ENCODE results near the gene POLD4.

POLD4 gene

GRCh38 chr11:67366961-67367760 lies 13.8 kb upstream of the POLD4 start:
- no peak overlapping the region for H3K27ac ChIP-seq
- TF ChIP-seq ZFX (IDR thresholded peaks at IDR 0.05) = no peak
- TF ChIP-seq CTCF (conservative IDR thresholded peaks at IDR 0.05) = no peak

- TF ChIP-seq CTCF (conservative IDR thresholded peaks at IDR 0.05) (no peak), ZFX (IDR thresholded peaks at IDR 0.05) (no peak)
- no peak overlapping the region for H3K27ac ChIP-seq
These were observed 13.2 kb upstream of the POLD4 start for GRCh38 chr11:67366546-67366945.

- H3K27ac ChIP-seq = no peak overlapping the region
These were observed 12.5 kb upstream of the POLD4 start for GRCh38 chr11:67365736-67366444.

GRCh38 chr11:67364783-67365722 lies 11.7 kb upstream of the POLD4 start:
- H3K27ac ChIP-seq = no peak overlapping the region
- TF ChIP-seq CTCF (conservative IDR thresholded peaks at IDR 0.05) = no peak
- no peak for TF ChIP-seq ZFX (IDR thresholded peaks at IDR 0.05)

More at GRCh38 chr11:67365736-67366444, 12.5 kb upstream of the POLD4 start:
- TF ChIP-seq ZFX (IDR thresholded peaks at IDR 0.05) = no peak
- TF ChIP-seq CTCF (conservative IDR thresholded peaks at IDR 0.05) = no peak

GRCh38 chr11:67364169-67364568 lies 10.8 kb upstream of the POLD4 start:
- H3K27ac ChIP-seq = no peak overlapping the region
- TF ChIP-seq ZFX (IDR thresholded peaks at IDR 0.05) (no peak), CTCF (conservative IDR thresholded peaks at IDR 0.05) (no peak)

- TF ChIP-seq ZFX (IDR thresholded peaks at IDR 0.05) (no peak), CTCF (conservative IDR thresholded peaks at IDR 0.05) (no peak)
- no peak overlapping the region for H3K27ac ChIP-seq
These were observed 4.7 kb upstream of the POLD4 start for GRCh38 chr11:67357831-67358670.

Data from C4-2B (cell line).